Non-pigmented ciliary epithelial cell (primary cell): ENCODE measurements around the gene CORO7.

Experiments
- DNase-seq: peaks from one replicate; pipeline ENCODE4 v3.0.0-alpha.2; 2010; ENCODE audit warnings: low read depth

The CORO7 gene

DNA sequence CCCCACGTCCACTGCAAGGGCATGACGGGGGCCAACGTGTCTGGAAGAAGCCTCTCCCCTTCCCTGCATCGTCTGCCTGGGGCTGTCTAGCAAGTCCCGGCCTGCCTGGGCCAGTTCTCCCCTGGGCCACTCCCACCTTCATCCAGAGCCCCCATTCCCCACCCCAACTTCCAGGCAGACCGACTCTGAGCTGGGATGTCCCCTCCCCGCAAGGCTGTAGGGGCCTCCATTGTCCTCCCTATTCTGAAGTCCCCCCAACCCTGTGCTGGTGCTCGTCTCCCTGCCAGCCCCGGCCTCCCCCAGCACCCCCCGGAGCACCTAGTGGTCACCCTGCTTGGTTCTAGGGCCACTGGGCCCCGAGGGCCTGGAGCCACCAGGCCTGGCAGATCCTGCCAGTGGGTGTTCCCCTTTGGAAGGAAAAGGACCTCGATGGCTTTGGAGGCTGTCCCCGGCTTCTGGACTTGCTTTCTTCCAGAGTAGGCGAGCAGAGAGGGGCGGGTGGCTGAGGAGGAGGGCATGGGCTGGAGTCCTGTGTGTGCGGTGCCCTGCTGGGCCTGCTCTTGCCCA is 95.7 kb downstream of the CORO7 start:
- no peak for DNase-seq

DNA sequence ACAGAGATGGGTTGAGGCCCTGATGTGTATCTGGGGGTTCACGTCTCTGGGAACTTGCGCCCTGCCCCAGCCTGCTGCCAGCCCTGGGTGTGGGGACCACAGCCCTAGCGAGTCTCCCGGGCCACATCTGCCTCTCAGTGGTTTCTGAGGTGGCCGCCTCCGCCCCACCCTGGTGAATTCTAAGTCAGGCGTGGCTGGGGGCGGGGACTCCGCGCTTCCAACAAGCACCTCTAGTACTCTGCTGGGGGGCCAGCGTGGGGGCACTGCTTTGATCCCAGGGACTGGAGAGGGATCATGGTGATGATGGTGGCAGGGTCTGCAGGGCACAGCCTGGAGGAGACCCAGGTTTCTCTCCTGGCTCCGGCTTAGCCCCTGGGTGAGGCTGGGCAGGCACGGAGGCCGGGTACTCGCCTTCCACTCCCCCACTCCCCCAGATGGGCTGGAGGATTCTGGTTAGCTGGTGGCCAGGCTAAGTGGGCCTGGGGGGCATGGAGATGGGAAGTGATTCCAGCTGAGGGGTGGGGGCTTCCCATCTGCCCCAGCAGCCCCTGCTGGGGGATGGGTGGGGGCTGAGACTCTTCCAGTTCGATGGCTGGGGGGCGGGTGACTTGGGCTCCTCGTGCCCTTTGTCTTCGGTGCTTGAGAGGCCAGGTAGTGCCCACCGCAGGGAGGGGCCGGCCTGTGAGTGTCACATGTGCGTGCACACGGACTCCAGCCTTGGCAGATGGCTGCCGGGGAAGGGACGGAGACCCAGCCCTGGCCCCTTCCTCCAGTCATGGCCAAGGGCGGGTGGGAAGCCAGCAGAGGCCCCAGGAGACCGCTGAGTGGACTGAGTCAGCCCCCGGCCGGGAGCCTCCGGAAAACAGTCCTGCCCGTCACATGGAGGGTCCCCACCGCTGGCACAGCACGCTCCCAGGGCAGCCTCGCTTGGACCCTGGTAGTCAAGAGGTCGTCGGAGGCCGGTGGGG is 96.7 kb downstream of the CORO7 start:
- DNase-seq, result no peak

DNA sequence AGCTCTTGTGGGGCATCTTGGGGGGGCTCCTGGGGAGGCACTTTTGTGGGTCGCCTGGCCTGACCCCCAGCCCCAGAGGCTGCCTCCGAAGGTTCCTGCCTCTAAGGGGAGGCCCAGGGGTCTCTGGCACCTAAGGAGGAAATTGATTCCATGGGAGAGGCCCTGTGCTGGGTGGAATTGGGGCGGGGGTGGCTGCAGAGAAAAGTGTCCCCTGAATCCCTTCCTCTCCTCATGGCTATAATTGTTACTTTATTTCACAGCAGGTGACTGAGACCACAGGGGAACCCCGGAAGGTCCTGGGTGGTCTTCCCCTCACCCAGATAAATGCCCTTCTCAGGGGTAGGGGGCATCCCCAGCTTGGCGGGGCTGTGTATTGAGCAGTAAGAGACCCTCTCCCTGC is 97.4 kb downstream of the CORO7 start:
- no peak for DNase-seq

DNA sequence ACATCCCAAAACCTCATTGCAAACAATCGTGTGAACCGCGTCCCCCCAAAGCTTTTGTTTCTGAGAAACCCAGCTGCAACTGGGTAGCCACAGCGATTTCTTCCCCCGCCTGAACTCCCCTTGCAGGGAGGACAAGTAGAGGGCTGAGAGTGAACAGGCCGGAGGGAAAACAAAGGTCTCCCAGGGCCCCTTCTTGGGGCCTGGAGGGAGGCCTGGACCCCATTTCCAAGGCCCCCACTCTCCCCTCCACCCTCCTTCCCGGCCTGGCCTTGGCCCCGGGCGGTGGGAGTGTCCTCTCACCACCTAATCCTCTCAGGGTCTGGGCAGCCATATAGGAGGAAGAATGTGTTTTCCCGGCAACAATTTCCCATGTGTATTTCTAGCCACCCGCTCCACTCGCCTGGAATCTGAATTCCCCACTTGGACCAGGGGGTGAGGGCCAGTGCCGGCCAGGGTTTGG is 97.9 kb downstream of the CORO7 start:
- DNase-seq, result no peak

DNA sequence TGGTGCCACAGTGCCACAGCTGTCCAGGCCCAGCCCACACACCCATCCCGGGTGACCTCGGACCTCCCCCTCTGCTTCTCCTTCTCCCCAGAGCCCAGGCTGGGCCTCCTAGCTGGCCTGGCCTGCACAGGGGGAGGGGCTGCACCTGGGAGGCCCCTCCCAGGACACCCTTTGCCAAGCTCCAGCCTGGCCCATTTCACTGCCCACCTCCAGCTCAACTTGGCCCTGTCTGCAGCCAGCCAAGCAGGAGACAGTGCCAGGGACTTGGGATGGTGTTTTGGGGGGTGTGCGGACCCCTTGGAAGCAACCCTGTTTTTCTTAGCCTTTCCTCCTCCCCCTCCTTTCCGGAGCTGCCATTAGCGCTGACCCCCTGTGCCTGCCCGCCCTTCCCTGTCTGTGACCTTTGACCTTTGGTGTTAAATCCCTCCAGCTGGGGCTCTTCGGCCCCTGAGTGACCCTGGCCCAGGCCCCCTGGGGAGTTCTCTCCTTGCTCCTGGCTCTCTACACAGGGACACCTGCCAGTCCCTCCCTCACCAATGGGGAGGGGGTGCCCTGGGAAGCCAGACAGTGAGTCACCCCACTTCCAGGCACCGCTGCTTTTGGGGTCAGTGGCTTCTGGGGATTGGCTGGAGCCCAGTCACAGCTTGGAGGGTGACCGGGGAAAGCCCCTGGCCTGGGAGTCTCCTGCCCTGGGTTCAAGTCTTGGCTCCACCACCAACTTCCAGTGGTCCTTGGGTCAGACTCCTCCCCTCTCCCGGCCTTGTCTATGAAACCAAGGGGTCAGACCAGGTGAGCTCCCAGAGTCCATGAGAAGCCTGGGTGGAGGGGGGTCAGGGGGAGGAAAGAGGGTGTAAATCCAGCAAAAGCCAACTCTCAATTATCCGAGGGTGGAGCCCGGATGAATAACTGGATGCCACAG is 98.6 kb downstream of the CORO7 start:
- no peak for DNase-seq

DNA sequence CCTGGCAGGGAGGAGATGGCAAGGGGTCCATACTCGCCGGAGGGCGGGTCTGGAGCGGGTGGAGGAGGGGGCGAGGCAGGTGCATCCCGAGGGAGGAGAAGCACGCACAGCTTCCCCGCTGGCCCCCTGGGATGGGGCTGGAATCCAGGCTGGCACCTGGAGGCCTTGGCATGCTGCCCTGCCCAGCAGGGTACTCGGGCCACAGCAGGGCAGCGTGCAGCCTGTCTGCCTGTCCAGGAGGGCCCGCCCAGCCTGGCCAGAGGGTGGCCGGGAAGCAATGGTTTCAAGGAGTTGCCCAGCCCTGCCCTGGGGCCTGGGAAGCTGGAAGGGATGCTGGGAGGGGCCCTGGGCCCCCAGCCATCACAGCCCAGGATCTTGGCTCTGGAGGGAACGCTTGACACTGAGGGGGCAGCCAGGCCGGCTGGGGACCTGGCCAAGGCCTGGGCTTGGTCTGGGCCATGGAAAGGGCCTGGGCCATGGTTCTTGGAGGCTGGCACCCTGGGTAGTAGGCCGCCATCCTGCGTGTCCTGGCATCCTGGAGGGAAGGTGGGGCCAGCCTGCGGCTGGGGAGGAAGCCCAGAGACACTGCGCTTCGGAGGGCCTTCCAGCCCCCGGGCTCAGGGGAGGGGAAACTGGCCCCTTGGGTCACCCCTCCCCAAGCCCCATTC is 99.4 kb downstream of the CORO7 start:
- no peak for DNase-seq

DNA sequence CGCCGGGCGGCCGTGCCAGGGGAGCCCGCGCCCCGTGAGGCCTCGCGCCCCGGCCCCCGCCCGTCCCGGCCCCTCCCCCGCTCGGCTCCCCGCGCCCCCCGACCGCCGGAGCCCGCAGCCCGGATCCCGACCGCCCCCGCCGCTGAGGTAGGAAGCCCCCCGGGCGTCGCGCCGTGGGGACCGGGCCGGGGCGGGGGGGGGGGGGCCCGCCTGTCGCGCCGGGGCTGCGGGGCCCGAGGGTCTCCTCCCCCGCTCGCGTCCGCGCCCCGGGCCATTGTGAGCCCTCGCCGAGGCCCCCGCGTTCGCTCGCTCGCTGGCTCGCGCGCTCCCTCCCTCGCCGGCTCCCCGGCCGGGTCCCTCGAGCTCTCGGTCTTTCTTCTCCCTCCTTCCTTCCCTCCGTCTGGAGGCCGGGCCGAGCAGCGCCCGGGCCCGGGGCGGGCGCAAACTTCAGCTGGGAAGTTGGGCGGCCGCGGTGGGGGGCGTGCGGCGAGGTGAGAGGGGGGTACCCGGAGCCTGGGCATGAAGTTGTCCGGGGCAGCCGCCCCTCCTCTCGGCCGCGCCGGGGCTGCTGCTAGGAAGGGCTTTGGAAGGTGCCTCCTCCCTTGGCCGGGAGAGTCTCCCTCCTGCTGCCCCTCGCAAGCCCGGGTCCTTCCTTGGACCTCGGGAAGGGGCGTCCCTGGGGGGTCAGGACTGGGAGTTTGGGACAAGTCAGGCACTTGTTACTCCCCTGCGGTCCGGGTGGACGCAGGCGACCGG is 100.1 kb downstream of the CORO7 start:
- no peak for DNase-seq

DNA sequence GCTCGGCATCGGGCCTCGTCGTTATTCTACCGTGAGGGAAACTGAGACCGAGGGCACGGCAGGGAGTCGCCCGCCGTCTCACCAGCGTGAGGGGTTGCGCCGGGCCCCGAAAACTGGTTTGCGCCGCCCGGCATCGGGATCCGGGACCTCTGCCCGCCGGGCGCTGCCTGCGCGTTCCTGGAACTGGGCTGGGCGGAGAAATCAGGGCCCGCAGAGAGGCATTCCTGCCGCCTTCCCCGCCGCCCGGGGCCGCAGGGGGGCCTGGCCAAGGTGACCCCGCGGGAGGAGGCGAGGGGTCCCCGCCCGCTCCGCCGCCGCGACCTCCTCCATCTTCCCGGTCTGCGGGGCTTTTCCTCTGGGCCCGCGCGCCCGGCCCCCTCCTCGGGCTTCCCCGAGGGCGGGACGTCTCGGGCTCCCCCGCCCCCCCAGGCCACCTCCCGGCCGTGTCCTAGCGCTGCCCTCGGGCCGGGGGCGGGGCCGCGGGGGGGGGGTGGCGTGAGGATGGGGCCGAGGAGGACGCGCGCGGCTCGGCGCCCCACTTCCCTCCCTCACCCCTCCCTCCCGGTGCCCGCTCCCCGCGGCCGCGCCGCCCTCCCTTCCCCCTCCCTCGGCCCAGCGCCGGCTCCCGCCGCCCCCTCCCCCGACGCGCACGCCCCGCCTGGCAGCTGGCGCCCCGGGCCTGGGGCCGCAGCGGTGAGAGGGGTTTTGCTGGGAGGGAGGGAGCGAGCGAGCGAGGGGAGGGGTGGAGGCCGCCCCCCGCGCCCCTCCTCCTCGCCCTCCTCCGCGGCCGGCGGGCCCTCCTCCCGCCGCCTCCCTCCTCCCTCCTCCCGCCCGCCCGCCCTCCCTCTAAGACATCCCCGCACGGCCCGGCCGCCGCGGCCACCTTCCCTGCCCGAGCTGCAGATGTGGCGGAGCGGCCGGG is 100.9 kb downstream of the CORO7 start, which contains the start of gene GLIS2:
Gene GLIS2, plus strand, starts transcription at position 882 of the 922 bp plus-strand sequence. CDS start 16,214 bp downstream, outside the sequence.
- DNase-seq, result no peak

DNA sequence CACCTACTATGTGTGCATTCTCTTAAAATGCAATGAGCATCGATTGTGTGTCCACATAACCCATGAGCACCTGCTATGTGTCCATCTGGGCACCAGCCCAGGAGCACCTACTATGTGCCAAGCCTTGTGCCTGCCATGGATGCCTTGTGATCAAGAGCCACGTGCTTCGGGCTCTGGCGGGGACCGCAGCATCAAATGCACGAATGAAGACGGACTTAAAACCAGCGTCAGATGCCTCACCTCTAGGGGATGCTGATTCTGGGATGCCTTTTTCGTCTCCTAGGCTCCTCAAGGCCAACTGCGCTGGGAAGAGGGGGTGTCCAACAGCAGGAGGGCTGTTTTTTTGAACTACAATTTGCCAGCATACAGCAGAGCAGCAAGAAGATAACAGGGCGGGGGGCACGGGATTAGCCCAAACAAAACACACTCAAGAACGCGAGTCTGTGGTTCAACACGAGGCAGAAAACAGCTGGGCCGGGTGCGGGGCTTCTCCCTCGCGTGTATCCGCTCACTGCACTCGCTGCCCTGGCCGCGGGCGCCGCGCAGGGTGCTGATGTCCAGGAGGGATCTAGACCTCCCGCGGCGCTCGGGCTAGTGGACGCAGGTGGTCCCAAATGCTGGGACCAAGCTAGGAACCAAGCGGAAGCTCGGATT is 101.7 kb downstream of the CORO7 start:
- no peak for DNase-seq

DNA sequence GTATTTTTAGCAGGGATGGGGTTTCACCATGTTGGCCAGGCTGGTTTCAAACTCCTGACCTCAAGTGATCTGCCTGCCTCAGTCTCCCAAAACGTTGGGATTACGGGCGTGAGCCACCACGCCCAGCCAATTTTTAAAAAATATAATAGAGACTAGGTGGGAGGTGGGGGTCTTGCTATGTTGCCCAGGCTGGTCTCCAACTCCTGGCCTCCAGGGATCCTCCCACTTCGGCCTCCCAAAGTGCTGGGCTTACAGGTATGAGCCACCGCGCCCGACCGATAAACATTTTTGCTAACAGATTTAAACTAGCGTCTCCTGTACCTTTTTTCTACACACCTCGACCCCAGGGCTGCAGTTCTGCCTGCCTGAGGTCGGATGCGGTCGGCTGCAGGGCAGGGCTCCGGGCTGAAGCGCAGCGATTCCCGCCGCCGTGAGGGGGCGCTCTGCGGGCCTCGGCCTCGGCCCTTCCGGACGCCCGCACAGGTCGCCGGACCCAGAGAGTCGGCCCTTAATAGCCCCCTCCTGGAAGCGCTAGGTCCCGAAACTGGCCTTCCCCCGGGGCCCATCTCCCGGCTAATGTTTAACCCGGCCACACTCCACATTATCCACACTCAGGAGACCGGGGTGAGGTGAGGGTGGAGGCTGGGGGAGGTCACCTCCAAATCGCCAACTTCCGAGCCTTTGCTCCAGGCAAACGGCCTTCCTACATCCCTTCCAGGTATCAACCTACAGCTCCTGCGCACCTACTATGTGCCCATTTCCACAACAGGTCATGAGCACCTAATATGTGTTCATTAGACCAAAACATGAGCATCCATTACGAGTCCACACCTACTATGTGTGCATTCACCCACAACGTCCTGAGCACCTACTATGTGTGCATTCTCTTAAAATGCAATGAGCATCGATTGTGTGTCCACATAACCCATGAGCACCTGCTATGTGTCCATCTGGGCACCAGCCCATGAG is 102.5 kb downstream of the CORO7 start:
- DNase-seq, result no peak

DNA sequence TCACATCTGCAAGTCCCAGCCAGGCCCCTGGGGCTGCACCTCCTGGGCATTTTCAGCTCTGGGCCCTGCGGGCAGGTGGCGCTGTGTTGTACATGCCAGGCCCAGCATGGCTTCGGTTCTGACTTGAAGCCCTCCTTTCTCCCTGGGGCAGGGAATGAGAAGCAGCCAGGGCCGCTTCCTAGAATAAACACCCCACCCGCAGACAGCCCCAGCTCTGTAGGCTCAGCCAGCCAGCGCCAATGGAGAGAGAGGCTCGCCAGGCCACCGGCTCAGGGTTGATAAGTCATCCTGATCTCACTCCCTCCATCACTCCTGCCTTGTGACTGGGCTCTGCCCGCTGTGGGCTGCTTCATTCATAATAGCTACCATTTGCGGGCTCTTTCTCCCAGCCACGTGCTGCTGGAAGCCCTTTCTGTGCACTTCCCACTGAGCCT is 106.5 kb downstream of the CORO7 start:
- DNase-seq, result no peak

DNA sequence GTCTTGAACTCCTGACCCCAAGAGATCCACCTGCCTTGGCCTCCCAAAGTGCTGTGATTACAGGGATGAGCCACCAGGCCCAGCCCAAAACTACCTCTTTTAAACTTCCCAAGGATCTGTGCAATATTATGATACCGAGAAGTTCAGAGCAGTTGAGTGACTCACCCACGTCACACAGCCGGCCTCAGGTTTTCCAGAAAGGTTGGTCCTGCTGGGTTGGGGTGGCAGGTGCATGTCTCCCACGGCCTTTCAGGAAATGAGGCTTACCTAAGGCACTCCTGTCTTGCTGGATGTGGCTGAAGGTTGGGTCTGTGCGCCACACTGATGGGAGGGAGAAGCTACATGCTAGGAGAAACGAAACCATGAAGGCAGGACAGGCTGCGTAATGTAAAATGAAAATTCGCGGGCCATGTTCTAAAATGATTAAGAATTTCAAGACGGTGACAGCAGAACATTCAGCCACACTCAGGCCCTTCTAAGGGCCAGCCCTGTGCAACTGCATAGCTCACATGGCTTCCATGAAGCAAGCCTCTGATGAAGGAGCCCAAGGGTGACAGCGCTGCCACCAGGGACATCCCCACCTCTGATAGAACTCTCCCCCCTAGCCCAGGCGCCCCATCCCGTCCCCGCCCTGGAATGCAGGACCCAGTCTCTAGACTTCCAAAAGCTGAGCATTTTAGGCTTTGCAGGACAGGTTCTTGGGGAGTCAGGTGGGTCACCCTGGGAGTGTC is 107.1 kb downstream of the CORO7 start:
- DNase-seq, result no peak

DNA sequence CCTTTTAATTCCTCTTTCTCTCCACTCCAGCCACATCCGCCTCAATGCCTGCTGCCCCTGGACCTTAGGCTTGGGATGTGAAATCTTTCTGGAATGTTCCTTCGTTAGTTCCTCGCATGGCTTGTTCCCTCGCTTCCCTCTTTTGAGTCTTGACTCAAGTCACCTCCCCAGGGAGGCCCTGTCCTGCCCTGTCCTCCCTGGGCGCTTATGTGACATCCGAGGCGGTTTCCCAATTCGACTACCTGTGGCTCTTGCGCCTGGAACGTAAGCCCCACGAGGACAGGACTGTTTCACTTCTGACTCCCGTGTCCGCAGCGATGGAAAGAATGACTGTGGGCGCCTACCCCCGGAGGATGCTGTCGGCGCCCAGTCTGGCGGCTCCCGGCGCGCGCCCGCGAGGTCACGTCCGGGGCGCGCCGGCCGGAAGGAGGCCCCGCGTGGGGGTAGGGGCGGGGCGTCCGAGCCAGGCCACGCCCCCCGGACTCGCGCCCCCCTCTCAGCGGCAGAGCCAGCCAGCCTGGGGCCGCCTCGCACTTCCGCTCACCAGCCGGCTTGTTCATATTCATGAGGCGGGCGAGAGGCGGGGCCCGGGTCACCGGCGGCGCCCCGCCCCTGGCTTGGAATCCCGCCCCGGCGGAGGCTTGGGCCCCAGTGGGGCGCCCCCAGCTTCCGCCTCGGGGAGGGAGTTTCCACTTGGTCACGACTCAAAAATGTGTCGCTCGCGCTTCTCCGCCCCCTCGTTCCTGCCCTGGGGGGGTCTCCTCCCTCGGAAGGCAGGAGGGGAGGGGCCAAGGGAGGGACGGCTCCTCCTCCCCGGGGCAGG is 109.0 kb downstream of the CORO7 start:
- DNase-seq, result peak; percentile 70

DNA sequence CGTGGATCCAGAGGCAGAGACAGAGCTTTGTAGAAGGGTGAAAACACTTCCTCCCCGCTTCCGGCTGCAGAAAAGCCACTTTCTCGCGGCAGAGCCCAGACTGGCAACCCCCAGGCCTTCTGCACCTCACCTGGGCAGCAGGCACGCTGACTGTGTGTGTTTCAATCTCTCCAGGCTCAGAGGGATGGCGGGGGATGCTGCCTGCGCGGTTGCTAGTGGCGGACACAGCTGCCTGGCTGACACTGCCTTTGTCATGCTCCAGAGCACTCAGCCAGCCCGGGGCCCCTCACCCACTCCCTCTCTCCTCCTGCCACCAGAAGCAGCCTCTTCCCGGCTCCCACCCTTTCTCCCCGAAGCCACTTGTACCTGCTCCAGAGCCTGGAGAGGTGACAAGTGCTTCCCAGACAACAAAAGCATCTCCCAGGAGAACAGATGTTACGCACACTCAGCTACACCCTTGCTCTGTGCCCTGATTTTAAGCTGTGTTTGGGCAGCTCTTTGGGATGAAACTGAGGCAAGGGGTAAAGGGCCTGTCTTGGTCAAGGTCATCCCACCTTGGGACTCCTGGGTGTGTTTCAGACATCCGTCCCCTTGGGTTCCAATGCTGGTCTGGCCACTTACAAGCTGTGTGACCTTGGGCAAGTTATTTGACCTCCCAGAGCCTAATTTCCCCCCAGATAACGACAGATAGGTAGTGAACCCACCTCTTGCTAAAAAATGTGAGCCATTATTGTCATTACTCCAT is 109.8 kb downstream of the CORO7 start:
- DNase-seq, result no peak
